GM12875 (cell line): Measurements from ENCODE around the gene SLC7A10.

Source experiments
- H3K4me3 ChIP-seq: one replicate; pipeline ENCODE4 v1.5.1; 2011; ENCODE audit warnings: low read depth, low read length, control low read depth
- CTCF ChIP-seq: IDR thresholded peaks from 2 replicates; pipeline ENCODE4 v1.5.1; 2011; ENCODE audit warnings: low read depth, mild to moderate bottlenecking, control low read depth, inconsistent platforms, low read length, moderate library complexity, borderline replicate concordance; ENCODE audit not compliant: insufficient read depth

SLC7A10 gene

GRCh38 chr19:33248954-33249613, 23.4 kb upstream of the SLC7A10 start:
- H3K4me3 ChIP-seq = no peak overlapping the region
- TF ChIP-seq CTCF = peak; percentile 12; the same call in 1 of the 2 replicates

- TF ChIP-seq CTCF = no peak
- H3K4me3 ChIP-seq = no peak overlapping the region
Observed at GRCh38 chr19:33248553-33248953, 22.9 kb upstream of the SLC7A10 start.

GRCh38 chr19:33248104-33248503, 22.5 kb upstream of the SLC7A10 start:
- no peak overlapping the region for H3K4me3 ChIP-seq
- no peak for TF ChIP-seq CTCF

- no peak overlapping the region for H3K4me3 ChIP-seq
Observed at GRCh38 chr19:33247441-33247819, 21.8 kb upstream of the SLC7A10 start.

GRCh38 chr19:33246709-33247440, 21.2 kb upstream of the SLC7A10 start:
- H3K4me3 ChIP-seq = no peak overlapping the region
- TF ChIP-seq CTCF = no peak

More at GRCh38 chr19:33247441-33247819, 21.8 kb upstream of the SLC7A10 start:
- no peak for TF ChIP-seq CTCF

GRCh38 chr19:33245948-33246708, 20.5 kb upstream of the SLC7A10 start:
- TF ChIP-seq CTCF = peak; percentile 59
- no peak overlapping the region for H3K4me3 ChIP-seq
